GM12878 (cell line): ENCODE data around the gene OSBPL7. TPM values are rescaled to one million over a fixed set of nuclear protein-coding genes. Genes with fewer than 3 reads are reported as not detected.

Source experiments
- ATF7 ChIP-seq: fragments of 450-650 bp; IDR thresholded peaks from 2 replicates; pipeline ENCODE4 v1.6.1; 2016; ENCODE audit warnings: low read depth, mild to moderate bottlenecking
- BHLHE40 ChIP-seq, 2 experiments: fragments of 450-650 bp in 1 of 2; IDR thresholded peaks; 2 replicates each; pipeline ENCODE4 v1.6.1; 2011 to 2017; ENCODE audit warnings: low read depth in 2 of 2, borderline replicate concordance in 1 of 2, improper control_type of control experiment in 1 of 2, low read length in 1 of 2, mild to moderate bottlenecking in 1 of 2
- CBFB ChIP-seq: IDR thresholded peaks from 2 replicates; pipeline ENCODE4 v1.6.1; 2016; ENCODE audit warnings: antibody characterized with exemption, low read depth
- CEBPB ChIP-seq, 2 experiments: fragments of 150-350 bp in 1 of 2; IDR thresholded peaks; 2 replicates each; pipeline ENCODE4 v1.6.1; 2012 to 2014; ENCODE audit warnings: low read depth in 2 of 2, low read length in 2 of 2, borderline replicate concordance in 1 of 2, inconsistent platforms in 1 of 2
- CREB1 ChIP-seq: IDR thresholded peaks from 2 replicates; pipeline ENCODE4 v1.6.1; 2012; ENCODE audit warnings: low read depth, mild to moderate bottlenecking, inconsistent platforms
- DPF2 ChIP-seq: fragments of 450-650 bp; IDR thresholded peaks from 2 replicates; pipeline ENCODE4 v1.6.1; 2017; ENCODE audit warnings: mild to moderate bottlenecking
- EGR1 ChIP-seq, 2 experiments: IDR thresholded peaks; 1 replicate in 1 of 2; 2 replicates in 1 of 2; pipeline ENCODE4 v1.6.1; 2011 to 2012; ENCODE audit warnings: low read depth in 2 of 2, low read length in 2 of 2, borderline replicate concordance in 1 of 2, mild to moderate bottlenecking in 1 of 2, moderate library complexity in 1 of 2
- EZH2 ChIP-seq: IDR thresholded peaks from 2 replicates; pipeline ENCODE4 v1.6.1; 2012; ENCODE audit warnings: low read depth, mild to moderate bottlenecking, control low read depth, inconsistent platforms, low read length, borderline replicate concordance; ENCODE audit not compliant: control insufficient read depth
- GATAD2B ChIP-seq: fragments of 450-650 bp; conservative IDR thresholded peaks from 2 replicates; pipeline ENCODE4 v1.6.1; 2017; ENCODE audit warnings: low read depth, mild to moderate bottlenecking, moderate library complexity
- HDAC2 ChIP-seq: fragments of 200-600 bp; sonication (generic); IDR thresholded peaks from 2 replicates; pipeline ENCODE4 v1.6.1; 2017
- HDGF ChIP-seq: fragments of 450-650 bp; IDR thresholded peaks from 2 replicates; pipeline ENCODE4 v1.6.1; 2016; ENCODE audit warnings: antibody characterized with exemption
- IKZF1 ChIP-seq: fragments of 450-650 bp; conservative IDR thresholded peaks from 2 replicates; pipeline ENCODE4 v1.6.1; 2017; ENCODE audit warnings: antibody characterized with exemption, mild to moderate bottlenecking
- KAT2A ChIP-seq: conservative IDR thresholded peaks from 2 replicates; pipeline ENCODE4 v1.6.1; 2011; ENCODE audit warnings: low read depth, low read length; ENCODE audit not compliant: control insufficient read depth
- LARP7 ChIP-seq: fragments of 450-650 bp; IDR thresholded peaks from 2 replicates; pipeline ENCODE4 v1.6.1; 2017; ENCODE audit warnings: mild to moderate bottlenecking
- MTA2 ChIP-seq: fragments of 450-650 bp; IDR thresholded peaks from 2 replicates; pipeline ENCODE4 v1.6.1; 2016; ENCODE audit warnings: low read depth, mild to moderate bottlenecking, moderate library complexity
- MYB ChIP-seq: fragments of 150-350 bp; IDR thresholded peaks from 2 replicates; pipeline ENCODE4 v1.6.1; 2014; ENCODE audit warnings: mild to moderate bottlenecking, low read depth, low read length, borderline replicate concordance
- NFXL1 ChIP-seq: fragments of 450-650 bp; IDR thresholded peaks from 2 replicates; pipeline ENCODE4 v1.6.1; 2017; ENCODE audit warnings: antibody characterized with exemption, mild to moderate bottlenecking, borderline replicate concordance
- NRF1 ChIP-seq: conservative IDR thresholded peaks from 2 replicates; pipeline ENCODE4 v1.6.1; 2011; ENCODE audit warnings: mild to moderate bottlenecking, low read depth, low read length, improper control_type of control experiment
- PAX8 ChIP-seq: fragments of 450-650 bp; IDR thresholded peaks from 2 replicates; pipeline ENCODE4 v1.6.1; 2017; ENCODE audit warnings: mild to moderate bottlenecking, moderate library complexity
- RAD21 ChIP-seq: IDR thresholded peaks from 2 replicates; pipeline ENCODE4 v1.6.1; 2011; ENCODE audit warnings: mild to moderate bottlenecking, low read depth, low read length, moderate library complexity; ENCODE audit not compliant: insufficient read depth
- SIN3A ChIP-seq: IDR thresholded peaks from 2 replicates; pipeline ENCODE4 v1.6.1; 2012; ENCODE audit warnings: low read depth, low read length, improper control_type of control experiment
- STAT1 ChIP-seq: fragments of 450-650 bp; conservative IDR thresholded peaks from 2 replicates; pipeline ENCODE4 v1.6.1; 2014; ENCODE audit warnings: antibody characterized with exemption, mild to moderate bottlenecking
- TCF12 ChIP-seq: IDR thresholded peaks from 2 replicates; pipeline ENCODE4 v1.6.1; 2011; ENCODE audit warnings: low read depth, mild to moderate bottlenecking, low read length
- TCF3 ChIP-seq: IDR thresholded peaks from 2 replicates; pipeline ENCODE4 v1.6.1; 2012; ENCODE audit warnings: low read depth, mild to moderate bottlenecking, low read length, borderline replicate concordance; ENCODE audit not compliant: insufficient read depth
- ZNF24 ChIP-seq: fragments of 450-650 bp; IDR thresholded peaks from 2 replicates; pipeline ENCODE4 v1.6.1; 2017; ENCODE audit warnings: antibody characterized with exemption, mild to moderate bottlenecking
- polyA plus RNA-seq, 11 experiments: library from polyadenylated mRNA; depleted of rRNA in 4 of 11; unstranded in 6 of 11; stranded (reverse) in 5 of 11; fragments of >200 nt; fragmentation: Nextera tagmentation in 4 of 11; fragmentation: Illumina TruSeq in 1 of 11; extraction: Ambion mirVana in 4 of 11; extraction: Trizol in 1 of 11; gene quantifications; 1 replicate in 1 of 11; 2 replicates in 10 of 11; pipeline versions ENCODE4 v1.2.1 to v1.2.3, GENCODE V29; 2011 to 2016; ENCODE audit warnings: inconsistent platforms in 2 of 11, missing spikeins in 2 of 11, low read depth in 1 of 11
- total RNA-seq, 4 experiments: library from RNA; depleted of rRNA in 3 of 4; stranded (reverse); fragments of >200 nt in 3 of 4; fragmentation: Illumina TruSeq in 1 of 4; extraction: Trizol in 1 of 4; gene quantifications; 2 replicates each; pipeline versions ENCODE4 v1.2.1 to v1.2.3, GENCODE V29; 2013 to 2021
- TF ChIP-seq, protein P1 (sequence below): fragments of 450-650 bp; IDR thresholded peaks from 2 replicates; pipeline ENCODE4 v1.6.1; 2018; ENCODE audit warnings: borderline replicate concordance, mild to moderate bottlenecking; ENCODE audit not compliant: partially characterized antibody
- TF ChIP-seq, protein P2 (sequence below), 3 experiments: IDR thresholded peaks in 2 of 3; conservative IDR thresholded peaks in 1 of 3; 2 replicates each; pipeline ENCODE4 v1.5.1; 2011; ENCODE audit warnings: low read depth in 3 of 3, low read length in 3 of 3, mild to moderate bottlenecking in 3 of 3, control low read depth in 2 of 3, moderate library complexity in 2 of 3, inconsistent platforms in 1 of 3, mixed read lengths in 1 of 3; ENCODE audit not compliant: control insufficient read depth in 2 of 3, insufficient read depth in 1 of 3; ENCODE audit errors: extremely low read depth in 1 of 3

Gene OSBPL7
- total and polyA plus RNA-seq, 10 of the 15 experiments (the other 5 are each of a cell fraction or from before 2014, with no cell fraction given) = 0.50 to 16.1 (median 6.7) TPM

DNA sequence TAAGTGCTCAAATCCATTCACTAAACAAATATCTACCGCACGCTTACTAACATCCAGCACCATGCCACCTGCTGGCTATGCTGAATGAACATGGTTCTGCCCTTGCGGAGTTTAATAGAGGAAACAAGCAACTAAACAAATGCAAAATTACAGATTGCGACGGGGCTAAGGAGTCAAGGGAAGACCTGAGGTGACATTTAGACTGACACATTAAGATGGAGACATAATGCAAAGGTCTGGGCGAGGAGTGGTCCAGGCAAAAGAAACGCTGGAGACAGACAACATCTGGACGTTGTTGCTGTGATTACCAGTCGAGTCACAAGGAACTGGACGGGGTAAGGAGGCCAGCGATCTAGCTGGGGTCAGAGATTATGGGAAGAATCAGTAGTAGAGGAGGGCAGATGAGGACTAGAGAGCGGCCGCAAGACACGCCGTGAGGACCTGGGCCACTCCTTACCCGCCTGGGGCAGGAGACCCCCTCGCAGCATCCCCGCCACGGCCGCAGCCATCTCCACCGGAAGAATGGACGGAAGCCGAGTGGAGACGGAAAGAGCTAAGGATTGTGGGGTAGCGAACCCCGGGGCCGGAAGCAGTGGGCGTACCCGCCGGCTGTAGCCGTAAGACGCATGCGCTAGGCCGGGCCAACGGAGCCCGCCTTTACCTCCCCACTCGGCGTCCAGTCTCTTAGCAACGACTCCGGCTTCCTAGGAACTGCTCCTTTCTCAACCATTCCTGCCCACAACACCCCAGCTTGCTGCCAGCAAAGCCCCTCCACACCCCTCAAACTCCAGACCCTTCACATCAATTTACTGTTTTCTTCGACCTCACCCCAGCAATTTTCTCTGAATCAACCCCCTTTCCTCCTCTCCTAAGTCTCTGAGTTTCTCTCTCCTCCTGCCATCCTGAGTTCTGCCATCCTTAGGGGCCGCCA lies 9.7 kb upstream of the OSBPL7 start, which contains the start of the genes LRRC46 and MRPL10 (continued):
- TF ChIP-seq ATF7 = no peak
- TF ChIP-seq CREB1 = no peak
- TF ChIP-seq NFXL1 = no peak
- no peak for TF ChIP-seq PAX8
- TF ChIP-seq CBFB = peak; percentile 92; the same call in 1 of the 2 replicates
- TF ChIP-seq HDGF = peak; percentile 75; the same call in 1 of the 2 replicates
- peak; percentile 85; the same call in 1 of the 2 replicates for TF ChIP-seq SIN3A
- TF ChIP-seq, protein P1, sequence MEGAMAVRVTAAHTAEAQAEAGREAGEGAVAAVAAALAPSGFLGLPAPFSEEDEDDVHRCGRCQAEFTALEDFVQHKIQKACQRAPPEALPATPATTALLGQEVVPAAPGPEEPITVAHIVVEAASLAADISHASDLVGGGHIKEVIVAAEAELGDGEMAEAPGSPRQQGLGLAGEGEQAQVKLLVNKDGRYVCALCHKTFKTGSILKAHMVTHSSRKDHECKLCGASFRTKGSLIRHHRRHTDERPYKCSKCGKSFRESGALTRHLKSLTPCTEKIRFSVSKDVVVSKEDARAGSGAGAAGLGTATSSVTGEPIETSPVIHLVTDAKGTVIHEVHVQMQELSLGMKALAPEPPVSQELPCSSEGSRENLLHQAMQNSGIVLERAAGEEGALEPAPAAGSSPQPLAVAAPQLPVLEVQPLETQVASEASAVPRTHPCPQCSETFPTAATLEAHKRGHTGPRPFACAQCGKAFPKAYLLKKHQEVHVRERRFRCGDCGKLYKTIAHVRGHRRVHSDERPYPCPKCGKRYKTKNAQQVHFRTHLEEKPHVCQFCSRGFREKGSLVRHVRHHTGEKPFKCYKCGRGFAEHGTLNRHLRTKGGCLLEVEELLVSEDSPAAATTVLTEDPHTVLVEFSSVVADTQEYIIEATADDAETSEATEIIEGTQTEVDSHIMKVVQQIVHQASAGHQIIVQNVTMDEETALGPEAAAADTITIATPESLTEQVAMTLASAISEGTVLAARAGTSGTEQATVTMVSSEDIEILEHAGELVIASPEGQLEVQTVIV = peak; percentile 64
- TF ChIP-seq STAT1 = peak; percentile 72
- TF ChIP-seq EGR1 (IDR thresholded peaks at IDR 0.05; ENCODE audit: borderline replicate concordance in 1 of 2, low read depth in 2 of 2, low read length in 2 of 2) = peak; percentile 47 to 93
- TF ChIP-seq GATAD2B = no peak
- 0 out of 2 replicates have a peak, but pooled peaks have one; percentile 22 for TF ChIP-seq MYB
- TF ChIP-seq ZNF24 = no peak
- TF ChIP-seq LARP7 = no peak; the same call in 1 of the 2 replicates
- peak; percentile 85; the same call in 1 of the 2 replicates for TF ChIP-seq IKZF1
- TF ChIP-seq, protein P2, sequence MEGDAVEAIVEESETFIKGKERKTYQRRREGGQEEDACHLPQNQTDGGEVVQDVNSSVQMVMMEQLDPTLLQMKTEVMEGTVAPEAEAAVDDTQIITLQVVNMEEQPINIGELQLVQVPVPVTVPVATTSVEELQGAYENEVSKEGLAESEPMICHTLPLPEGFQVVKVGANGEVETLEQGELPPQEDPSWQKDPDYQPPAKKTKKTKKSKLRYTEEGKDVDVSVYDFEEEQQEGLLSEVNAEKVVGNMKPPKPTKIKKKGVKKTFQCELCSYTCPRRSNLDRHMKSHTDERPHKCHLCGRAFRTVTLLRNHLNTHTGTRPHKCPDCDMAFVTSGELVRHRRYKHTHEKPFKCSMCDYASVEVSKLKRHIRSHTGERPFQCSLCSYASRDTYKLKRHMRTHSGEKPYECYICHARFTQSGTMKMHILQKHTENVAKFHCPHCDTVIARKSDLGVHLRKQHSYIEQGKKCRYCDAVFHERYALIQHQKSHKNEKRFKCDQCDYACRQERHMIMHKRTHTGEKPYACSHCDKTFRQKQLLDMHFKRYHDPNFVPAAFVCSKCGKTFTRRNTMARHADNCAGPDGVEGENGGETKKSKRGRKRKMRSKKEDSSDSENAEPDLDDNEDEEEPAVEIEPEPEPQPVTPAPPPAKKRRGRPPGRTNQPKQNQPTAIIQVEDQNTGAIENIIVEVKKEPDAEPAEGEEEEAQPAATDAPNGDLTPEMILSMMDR (IDR thresholded peaks at IDR 0.05 in 2 of 3, conservative IDR thresholded peaks at IDR 0.05 in 1 of 3; ENCODE audit: control insufficient read depth in 2 of 3, extremely low read depth in 1 of 3, insufficient read depth in 1 of 3, low read depth in 3 of 3, low read length in 3 of 3) = peak in 2 of 3 experiments; percentile 13 to 24; a peak in 2 of 6 replicates
- no peak for TF ChIP-seq HDAC2
- no peak for TF ChIP-seq KAT2A
- TF ChIP-seq DPF2 = no peak
- TF ChIP-seq MTA2 = no peak
- TF ChIP-seq CEBPB (IDR thresholded peaks at IDR 0.05; ENCODE audit: borderline replicate concordance in 1 of 2, low read depth in 2 of 2, low read length in 2 of 2) = no peak
- TF ChIP-seq BHLHE40 (IDR thresholded peaks at IDR 0.05; ENCODE audit: borderline replicate concordance in 1 of 2, low read depth in 2 of 2, low read length in 1 of 2) = peak in 1 of 2 experiments; percentile 35; a peak in 1 of 4 replicates
- TF ChIP-seq RAD21 = peak; percentile 11; the same call in 1 of the 2 replicates
- TF ChIP-seq NRF1 = peak; percentile 75
- TF ChIP-seq EZH2 = no peak
- 0 out of 2 replicates have a peak, but pooled peaks have one; percentile 65 for TF ChIP-seq TCF3
- TF ChIP-seq TCF12 = peak; percentile 77; the same call in 1 of the 2 replicates
